Lower leg skin (tissue), 3 donors: ENCODE results near the gene TCTN2.

ENCODE experiments used
- POLR2A ChIP-seq, 2 donors: fragments of 450-650 bp; IDR thresholded peaks; one replicate each; pipeline ENCODE4 v1.6.1; 2016 to 2017; ENCODE audit warnings: antibody characterized with exemption in 2 of 2, mild to moderate bottlenecking in 1 of 2, moderate library complexity in 1 of 2
- TF ChIP-seq, protein P1 (sequence below), 3 donors: fragments of 450-650 bp; IDR thresholded peaks; one replicate each; pipeline ENCODE4 v1.5.1; 2016; ENCODE audit warnings: antibody characterized with exemption in 3 of 3, mild to moderate bottlenecking in 3 of 3, moderate library complexity in 2 of 3

DNA sequence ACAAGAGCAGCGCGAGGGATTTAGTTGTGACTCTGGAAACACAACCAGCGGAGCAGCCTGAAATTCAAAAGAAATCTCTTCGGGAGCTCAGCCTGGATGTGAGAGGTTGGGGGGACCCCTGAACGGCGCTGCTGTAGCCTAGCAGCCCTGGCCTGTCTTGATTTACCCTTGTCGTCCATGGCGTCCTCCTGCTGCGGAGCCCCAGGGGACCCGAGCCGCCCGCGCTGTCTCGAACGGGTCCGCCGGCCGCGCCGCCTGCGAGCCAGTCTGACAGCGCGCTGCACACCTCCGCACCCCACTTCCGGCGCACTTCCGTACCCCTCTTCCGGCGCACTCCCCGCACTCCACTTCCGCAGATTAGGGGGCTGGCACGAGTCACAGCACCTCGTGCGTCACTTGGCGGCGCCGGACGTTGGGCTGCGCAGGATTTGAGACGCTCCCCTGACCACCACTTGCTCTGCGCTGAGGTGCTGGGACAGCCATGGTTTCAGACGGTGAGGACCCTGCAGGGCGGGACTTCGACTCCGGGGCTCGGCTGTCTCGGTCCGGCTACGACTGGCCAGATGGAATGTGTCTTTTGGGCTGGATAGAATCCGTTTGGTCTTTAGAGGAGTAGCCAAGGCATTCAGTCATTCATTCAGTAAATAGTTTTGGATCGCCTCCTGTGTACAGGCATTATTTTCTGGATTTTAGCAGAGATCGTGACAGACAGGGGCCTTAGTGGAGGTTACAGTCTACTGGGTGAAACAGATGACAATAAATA lies 37.4 kb upstream of the TCTN2 start, which contains the start of the genes EIF2B1 and GTF2H3:
- TF ChIP-seq, protein P1, sequence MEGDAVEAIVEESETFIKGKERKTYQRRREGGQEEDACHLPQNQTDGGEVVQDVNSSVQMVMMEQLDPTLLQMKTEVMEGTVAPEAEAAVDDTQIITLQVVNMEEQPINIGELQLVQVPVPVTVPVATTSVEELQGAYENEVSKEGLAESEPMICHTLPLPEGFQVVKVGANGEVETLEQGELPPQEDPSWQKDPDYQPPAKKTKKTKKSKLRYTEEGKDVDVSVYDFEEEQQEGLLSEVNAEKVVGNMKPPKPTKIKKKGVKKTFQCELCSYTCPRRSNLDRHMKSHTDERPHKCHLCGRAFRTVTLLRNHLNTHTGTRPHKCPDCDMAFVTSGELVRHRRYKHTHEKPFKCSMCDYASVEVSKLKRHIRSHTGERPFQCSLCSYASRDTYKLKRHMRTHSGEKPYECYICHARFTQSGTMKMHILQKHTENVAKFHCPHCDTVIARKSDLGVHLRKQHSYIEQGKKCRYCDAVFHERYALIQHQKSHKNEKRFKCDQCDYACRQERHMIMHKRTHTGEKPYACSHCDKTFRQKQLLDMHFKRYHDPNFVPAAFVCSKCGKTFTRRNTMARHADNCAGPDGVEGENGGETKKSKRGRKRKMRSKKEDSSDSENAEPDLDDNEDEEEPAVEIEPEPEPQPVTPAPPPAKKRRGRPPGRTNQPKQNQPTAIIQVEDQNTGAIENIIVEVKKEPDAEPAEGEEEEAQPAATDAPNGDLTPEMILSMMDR (IDR thresholded peaks at IDR 0.05), result no peak
- TF ChIP-seq POLR2A (IDR thresholded peaks at IDR 0.05), result no peak
